Stimulated activated CD4-positive, alpha-beta T cell treated with anti-CD3 and anti-CD28 coated beads, Interleukin-1b, Interleukin-23, amount 100 ng/mL, for 24 hours (primary cell): ENCODE data around the gene ASB7.

Experiments
- DNase-seq, 4 experiments: peaks; one replicate each; pipeline ENCODE4 v3.0.0-alpha.2; 2020; ENCODE audit warnings: low read depth in 4 of 4, low spot score in 1 of 4

The ASB7 gene

DNA sequence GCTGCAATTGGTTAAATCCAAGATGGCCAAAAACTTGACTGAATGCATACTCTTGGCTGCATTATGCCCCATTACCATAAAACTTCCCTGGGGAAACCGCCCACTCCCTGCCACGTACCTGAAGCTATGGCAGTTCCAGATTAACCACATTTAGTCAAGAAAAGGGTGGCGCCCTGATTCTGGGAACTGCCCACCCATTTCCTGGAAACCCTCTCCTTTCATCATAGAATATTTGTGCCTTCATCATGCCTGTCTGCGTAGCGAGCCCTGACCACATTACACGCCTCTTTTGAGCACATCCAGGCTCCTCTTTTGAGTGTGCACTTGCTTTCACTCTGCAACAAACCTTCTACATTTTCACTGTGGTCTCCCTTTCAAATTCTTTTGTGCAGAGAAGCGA is 5.6 kb upstream of the ASB7 start:
- DNase-seq = peak; percentile 83 to 93 (median 88)

- DNase-seq = no peak
These were observed 4.5 kb upstream of the ASB7 start for GRCh38 chr15:100597862-100598261.

DNA sequence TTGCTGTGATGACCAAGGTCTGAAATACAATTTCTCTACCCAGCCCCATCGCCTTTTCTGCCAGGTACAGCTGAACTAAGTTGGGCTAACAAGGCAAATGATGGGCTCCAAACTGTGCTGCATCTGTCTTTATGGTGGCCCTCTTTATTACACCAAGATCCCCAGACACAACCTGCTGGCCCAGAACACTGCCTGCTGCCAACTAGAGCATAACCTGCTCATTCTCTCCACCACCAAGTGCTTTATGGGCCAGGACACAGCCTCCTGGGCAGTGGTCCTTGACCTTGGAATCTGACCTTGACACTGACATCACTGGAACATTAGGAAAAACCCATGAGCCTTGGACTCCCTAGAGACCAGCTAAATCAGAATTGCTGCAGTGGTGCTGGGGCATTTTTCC is 3.7 kb upstream of the ASB7 start:
- no peak for DNase-seq

DNA sequence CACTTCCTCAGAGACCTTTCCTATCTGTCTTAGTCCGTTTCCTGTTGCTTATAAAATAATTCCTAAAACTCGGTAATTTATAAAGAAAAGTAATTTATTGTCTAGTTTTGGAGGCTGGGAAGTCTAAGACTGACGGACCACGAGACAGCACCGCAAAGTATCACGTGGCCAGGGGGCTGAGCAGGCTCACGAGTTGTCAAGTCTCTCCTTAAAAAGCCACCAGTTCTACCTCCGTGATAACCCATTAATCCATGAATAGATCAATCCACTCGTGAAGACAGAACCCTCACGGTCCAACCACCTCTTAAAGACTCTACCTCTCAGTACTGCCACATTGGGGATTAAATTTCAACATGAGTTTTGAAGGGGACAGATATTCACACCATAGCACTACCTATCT is 1.2 kb upstream of the ASB7 start:
- no peak for DNase-seq

GRCh38 chr15:100601617-100602063 is 749 bp upstream of the ASB7 start:
- no peak for DNase-seq

DNA sequence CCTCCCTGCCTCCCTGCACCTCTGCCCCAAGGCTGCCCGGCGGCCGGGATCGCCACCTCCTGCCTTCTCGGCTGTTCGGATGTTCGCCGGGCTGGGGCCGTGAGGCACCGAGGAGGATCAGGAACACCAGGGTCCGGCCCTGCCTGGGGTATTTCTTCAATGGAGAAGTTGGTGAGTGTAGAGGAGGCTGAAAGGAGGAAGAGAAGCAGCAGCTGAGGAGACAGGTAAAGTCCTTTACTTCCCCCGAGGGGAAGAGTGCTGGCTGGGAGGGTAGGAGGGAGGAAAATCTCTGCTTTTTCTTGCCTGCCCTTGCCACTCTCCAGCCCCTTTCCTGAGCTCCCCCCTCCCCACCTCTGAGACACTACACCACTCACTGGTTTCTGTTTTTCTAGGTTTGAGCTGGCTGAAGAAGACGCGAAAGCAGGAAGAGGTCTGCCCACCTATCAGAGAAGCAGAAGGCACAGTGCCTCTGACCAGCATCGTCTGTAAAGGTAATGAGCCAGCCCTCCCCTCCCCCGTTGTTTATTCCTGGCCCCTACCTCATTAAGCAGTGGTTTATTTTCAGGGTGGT is 519 bp downstream of the ASB7 start:
- peak in 1 of 4 experiments; percentile 27 for DNase-seq

GRCh38 chr15:100612539-100612938 is 10.2 kb downstream of the ASB7 start:
- no peak for DNase-seq

GRCh38 chr15:100613208-100613607 is 10.8 kb downstream of the ASB7 start:
- no peak for DNase-seq

DNA sequence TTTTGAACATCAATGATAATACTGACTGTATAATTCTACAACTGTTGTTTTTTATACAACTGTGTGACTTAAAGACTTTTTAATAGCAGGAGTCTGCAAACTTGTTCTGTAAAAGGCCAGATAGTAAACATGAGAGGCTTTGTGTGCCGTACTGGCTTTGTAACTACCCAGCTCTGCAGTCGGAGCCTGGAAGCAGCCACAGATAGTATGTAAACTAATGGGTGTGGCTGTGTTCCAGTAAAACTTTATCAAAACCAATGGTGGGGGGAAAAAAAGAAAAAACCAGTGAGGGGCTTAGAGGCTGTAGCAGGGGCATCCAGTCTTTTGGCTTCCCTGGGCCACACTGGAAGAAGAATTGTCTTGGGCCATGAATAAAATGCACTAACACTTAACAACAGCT is 11.9 kb downstream of the ASB7 start:
- no peak for DNase-seq

GRCh38 chr15:100614918-100615317 is 12.5 kb downstream of the ASB7 start:
- no peak for DNase-seq

DNA sequence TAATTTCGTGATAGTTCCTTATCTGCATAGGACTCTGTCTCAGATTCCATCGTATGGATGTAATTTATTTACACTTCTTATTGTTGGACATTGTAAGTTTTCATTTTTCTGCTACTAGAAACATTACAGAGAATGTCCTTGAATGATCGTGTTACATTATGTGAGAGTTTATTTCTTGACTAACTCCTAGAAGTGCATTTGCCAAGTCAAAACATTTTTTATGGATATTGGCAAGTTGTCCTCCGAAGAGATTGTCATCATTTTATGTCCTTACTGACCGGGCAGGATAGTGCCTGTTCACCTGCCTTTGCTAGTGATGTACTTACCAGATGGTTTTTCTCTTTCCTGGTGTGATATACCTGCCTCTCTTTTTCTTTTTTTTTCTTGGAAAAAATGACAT is 13.4 kb downstream of the ASB7 start:
- DNase-seq = no peak

- DNase-seq = no peak
These were observed 14.3 kb downstream of the ASB7 start for GRCh38 chr15:100616700-100617099.

GRCh38 chr15:100623301-100623700 is 20.9 kb downstream of the ASB7 start:
- DNase-seq = no peak

DNA sequence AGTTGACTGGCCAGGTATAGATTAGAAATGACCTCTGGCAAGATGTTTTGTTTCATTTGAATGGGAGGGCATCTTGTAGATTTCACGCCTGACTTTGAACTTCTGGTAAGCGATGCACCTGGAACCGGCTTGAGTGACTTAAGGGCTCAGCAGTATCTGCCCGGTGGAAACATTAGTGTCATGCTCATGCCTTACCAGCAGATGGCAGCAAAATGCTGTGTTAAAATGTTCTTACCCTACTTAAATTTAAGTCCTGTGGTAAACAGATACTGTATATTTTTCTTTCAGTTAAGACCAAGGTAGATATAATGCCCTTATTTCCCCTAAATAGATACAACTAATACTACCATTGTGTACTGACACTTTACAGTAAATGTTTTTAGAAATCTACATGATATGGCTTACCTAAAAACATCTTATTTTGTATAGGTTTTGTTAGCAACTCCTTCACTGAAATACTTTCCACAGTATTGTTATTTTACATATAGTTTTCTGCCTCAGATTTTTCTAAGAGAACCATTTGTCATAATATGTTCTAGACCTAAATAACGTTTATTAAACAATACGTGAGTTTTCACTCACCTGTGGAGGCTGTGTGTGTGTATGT is 25.5 kb downstream of the ASB7 start:
- peak; percentile 23 to 43 (median 41) for DNase-seq

- no peak for DNase-seq
These were observed 26.4 kb downstream of the ASB7 start for GRCh38 chr15:100628746-100629145.

GRCh38 chr15:100631831-100632230 is 29.4 kb downstream of the ASB7 start:
- DNase-seq = no peak

- no peak for DNase-seq
These were observed 31.3 kb downstream of the ASB7 start for GRCh38 chr15:100633763-100634075.

GRCh38 chr15:100635406-100636071 is 33.1 kb downstream of the ASB7 start:
- no peak for DNase-seq

- no peak for DNase-seq
These were observed 35.9 kb downstream of the ASB7 start for GRCh38 chr15:100638177-100638730.

DNA sequence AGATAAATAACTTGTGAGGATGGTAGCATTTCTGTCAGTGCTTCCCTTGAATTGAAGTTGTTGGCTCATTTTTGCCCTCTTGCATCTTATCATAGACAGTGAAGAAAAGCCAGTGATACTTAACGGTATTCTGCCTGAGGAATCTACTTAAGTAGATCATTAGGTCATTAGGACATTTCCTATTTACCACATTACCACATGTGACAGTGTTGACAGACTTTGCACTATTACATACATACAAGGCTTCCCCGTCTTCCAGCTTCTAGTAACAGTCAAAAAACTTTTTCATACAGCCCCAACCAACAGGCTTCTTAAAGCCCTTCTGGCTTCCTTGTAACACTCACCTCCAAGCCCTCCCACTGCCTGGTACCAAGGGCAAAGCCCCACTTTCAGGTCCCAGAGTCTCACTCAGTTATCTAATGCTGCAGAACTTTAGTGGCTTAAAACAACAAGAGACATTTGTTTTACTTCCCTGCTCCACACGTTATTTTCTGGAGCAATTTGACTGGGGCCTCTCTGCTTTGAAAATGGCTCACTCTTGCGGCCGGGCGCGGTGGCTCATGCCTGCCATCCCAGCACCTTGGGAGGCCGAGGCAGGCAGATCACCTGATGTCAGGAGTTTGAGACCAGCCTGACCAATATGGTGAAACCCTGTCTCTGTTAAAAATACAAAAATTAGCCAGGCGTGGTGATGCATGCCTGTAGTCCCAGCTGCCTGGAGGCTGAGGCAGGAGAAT is 40.0 kb downstream of the ASB7 start:
- no peak for DNase-seq

GRCh38 chr15:100642950-100643338 is 40.6 kb downstream of the ASB7 start:
- DNase-seq = no peak

- no peak for DNase-seq
These were observed 43.3 kb downstream of the ASB7 start for GRCh38 chr15:100645671-100646070.
